Tibial artery (tissue), 4 donors: ENCODE results near the gene CERS1.

Source experiments
- DNase-seq, 2 donors: peaks; one replicate each; pipeline ENCODE4 v3.0.0-alpha.2; 2019
- H3K27ac ChIP-seq, 2 donors: fragments of 200-600 bp; sonication (generic) in 1 of 2; 1 replicate in 1 of 2; 2 replicates in 1 of 2; pipeline ENCODE4 v1.5.1; 2018 to 2019; ENCODE audit warnings: mild to moderate bottlenecking in 1 of 2
- H3K27me3 ChIP-seq, 2 donors: fragments of 200-600 bp; sonication (generic) in 1 of 2; one replicate each; pipeline versions ENCODE4 v1.5.1 to v1.6.0; 2016 to 2019
- H3K36me3 ChIP-seq, 3 donors: fragments of 200-600 bp; sonication (generic) in 2 of 3; one replicate each; pipeline ENCODE4 v1.5.1; 2016 to 2019; ENCODE audit warnings: mild to moderate bottlenecking in 2 of 3
- H3K4me1 ChIP-seq, 4 donors: fragments of 200-600 bp; sonication (generic) in 2 of 4; 1 replicate in 3 of 4; 2 replicates in 1 of 4; pipeline ENCODE4 v1.5.1; 2016 to 2019
- H3K4me3 ChIP-seq, 2 donors: fragments of 200-600 bp; sonication (generic) in 1 of 2; 1 replicate in 1 of 2; 2 replicates in 1 of 2; pipeline ENCODE4 v1.5.1; 2018 to 2019; ENCODE audit warnings: mild to moderate bottlenecking in 2 of 2
- H3K9me3 ChIP-seq, 3 donors: fragments of 200-600 bp; sonication (generic) in 1 of 3; one replicate each; pipeline ENCODE4 v1.5.1; 2016 to 2019
- CTCF ChIP-seq, 2 experiments: fragments of 200-600 bp in 1 of 2; fragments of 450-650 bp in 1 of 2; IDR thresholded peaks; one replicate each; pipeline ENCODE4 v1.5.1; 2017 to 2019; ENCODE audit warnings: antibody characterized with exemption in 2 of 2, mild to moderate bottlenecking in 1 of 2, moderate library complexity in 1 of 2
- intact Hi-C: fragments of 100-400 bp; cut with DNase I; formaldehyde crosslinking; loops from one replicate; pipeline ENCODE4 v1.15.0; 2023; ENCODE audit warnings: low total_unique reads

CERS1 gene

DNA sequence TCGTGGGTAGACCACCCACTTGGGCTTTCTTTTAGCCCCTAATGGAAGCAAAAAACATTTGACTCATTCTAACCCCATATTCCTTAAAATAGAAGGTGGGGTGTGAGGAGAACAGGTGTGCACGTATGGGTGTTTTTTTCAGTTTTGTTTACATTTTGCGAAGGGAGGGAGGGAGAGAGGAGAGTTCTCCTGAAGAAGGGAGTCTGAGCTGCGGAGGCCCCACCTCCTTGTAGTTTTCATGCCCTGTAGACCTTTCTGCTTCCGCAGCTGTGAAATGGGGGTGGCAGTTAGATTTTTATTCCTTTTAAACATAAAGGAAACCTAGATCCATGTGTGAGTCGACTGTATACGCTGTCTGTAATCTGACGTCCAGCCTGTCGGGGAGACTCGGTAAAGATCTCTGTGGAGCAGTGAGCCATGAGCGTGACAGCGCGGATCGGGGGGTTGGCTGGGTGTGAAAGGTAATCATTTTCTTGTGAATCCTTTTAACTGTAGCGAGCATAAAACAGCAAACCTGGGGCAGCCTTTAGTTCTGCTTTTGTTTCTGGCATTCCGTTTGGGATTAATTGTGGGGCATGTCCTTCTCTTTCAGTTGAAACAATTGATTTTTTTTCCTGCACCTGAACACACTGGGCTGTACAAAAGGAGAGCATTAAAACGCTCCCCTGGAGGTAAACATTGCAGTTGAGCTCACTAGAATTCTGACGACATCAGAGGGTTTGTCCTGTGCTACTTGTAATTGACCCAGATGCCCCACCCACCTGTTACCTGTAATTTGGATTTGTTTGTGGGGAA lies 61.9 kb downstream of the CERS1 start:
- intact Hi-C loops: loop anchor here (5.0 kb wide), 1 partner anchor 147 kb away; no protein-coding TSS in a partner anchor
- no peaks in the 10 kb centered on the region for H3K27me3 ChIP-seq
- peaks cover 0 to 59% (median 32%) of the 10 kb centered on the region in 4 donors for H3K4me1 ChIP-seq
- no peak for DNase-seq
- H3K4me3 ChIP-seq: peak overlapping the region; percentile 72 to 97
- no peak for TF ChIP-seq CTCF (IDR thresholded peaks at IDR 0.05)
- H3K27ac ChIP-seq: peak overlapping the region in 1 of 2 donors; percentile 89
- peaks cover 0 to 9% (median 0%) of the 10 kb centered on the region in 3 donors for H3K36me3 ChIP-seq
- no peaks in the 10 kb centered on the region for H3K9me3 ChIP-seq

DNA sequence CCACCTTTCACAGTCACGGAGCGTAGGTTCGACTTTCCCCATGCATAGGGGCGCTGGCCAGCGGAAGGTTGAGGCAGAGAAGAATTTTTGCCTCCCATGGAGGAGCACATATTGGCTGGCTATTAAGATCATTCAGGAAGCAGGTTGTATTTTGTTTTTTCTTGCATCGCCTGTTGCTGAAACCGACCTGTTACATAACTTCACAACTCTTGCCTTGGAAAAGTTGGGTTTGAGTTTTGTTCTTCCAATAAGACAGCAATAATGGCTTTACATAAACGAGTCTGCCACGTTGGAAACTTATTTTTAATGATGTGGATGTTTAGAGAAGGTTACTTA lies 62.8 kb downstream of the CERS1 start:
- intact Hi-C loops: loop anchor here (5.0 kb wide), 1 partner anchor 146 kb away; no protein-coding TSS in a partner anchor

GRCh38 chr19:18832306-18833140 lies 63.4 kb downstream of the CERS1 start:
- Histone ChIP-seq H3K27me3 (no peaks in the 10 kb centered on the region), H3K27ac (peak overlapping the region; percentile 79 to 89), H3K4me3 (peak overlapping the region; percentile 72 to 97), H3K4me1 (peaks cover 0 to 48% (median 30%) of the 10 kb centered on the region in 4 donors), H3K36me3 (peaks cover 0 to 9% (median 0%) of the 10 kb centered on the region in 3 donors), H3K9me3 (no peaks in the 10 kb centered on the region)
- no peak for DNase-seq
- intact Hi-C loops: loop anchor here (5.0 kb wide), 1 partner anchor 145 kb away; no protein-coding TSS in a partner anchor
- no peak for TF ChIP-seq CTCF (IDR thresholded peaks at IDR 0.05)

More for the DNA sequence above, 62.8 kb downstream of the CERS1 start:
- no peak for TF ChIP-seq CTCF (IDR thresholded peaks at IDR 0.05)
- Histone ChIP-seq H3K9me3 (no peaks in the 10 kb centered on the region), H3K36me3 (peaks cover 0 to 9% (median 0%) of the 10 kb centered on the region in 3 donors), H3K27me3 (no peaks in the 10 kb centered on the region), H3K4me3 (peak overlapping the region; percentile 72 to 97), H3K4me1 (peaks cover 0 to 51% (median 31%) of the 10 kb centered on the region in 4 donors), H3K27ac (peak overlapping the region; percentile 79 to 89)
- DNase-seq: no peak

- Histone ChIP-seq H3K4me1 (peaks cover 0 to 42% (median 26%) of the 10 kb centered on the region in 4 donors), H3K36me3 (peaks cover 0 to 9% (median 0%) of the 10 kb centered on the region in 3 donors), H3K4me3 (peak within 1 kb of the TSS; percentile 72 to 97), H3K27ac (peak within 1 kb of the TSS; percentile 79 to 89), H3K9me3 (peaks cover 0 to 7% (median 6%) of the 10 kb centered on the region in 3 donors), H3K27me3 (no peaks in the 10 kb centered on the region)
- DNase-seq: peak; percentile 89 to 95
- intact Hi-C loops: loop anchor here (5.0 kb wide), 1 partner anchor 144 kb away; no protein-coding TSS in a partner anchor
- peak; percentile 8 to 34 for TF ChIP-seq CTCF (IDR thresholded peaks at IDR 0.05)
These were observed 64.2 kb downstream of the CERS1 start, which contains the start of gene UPF1 for GRCh38 chr19:18831524-18832305. TSS of gene UPF1 (plus strand) at chr19:18831959. CDS start at chr19:18832210, 251 bp downstream.

- Histone ChIP-seq H3K4me3 (no peak overlapping the region), H3K27ac (no peak overlapping the region), H3K4me1 (peaks cover 0 to 34% (median 22%) of the 10 kb centered on the region in 4 donors), H3K27me3 (no peaks in the 10 kb centered on the region), H3K36me3 (peaks cover 0 to 6% (median 0%) of the 10 kb centered on the region in 3 donors), H3K9me3 (peaks cover 0 to 10% (median 8%) of the 10 kb centered on the region in 3 donors)
- intact Hi-C loops: loop anchor here (5.0 kb wide), 1 partner anchor 143 kb away; no protein-coding TSS in a partner anchor
- TF ChIP-seq CTCF (IDR thresholded peaks at IDR 0.05): no peak
- DNase-seq: no peak
These were observed 65.5 kb downstream of the CERS1 start for GRCh38 chr19:18830488-18830887.
